GM12872 (cell line): ENCODE data around the gene PDCD1.

Experiments used
- CTCF ChIP-seq: IDR thresholded peaks from 3 replicates; pipeline ENCODE4 v1.5.1; 2011; ENCODE audit warnings: low read depth, mild to moderate bottlenecking, low read length, moderate library complexity; ENCODE audit not compliant: insufficient read depth

The PDCD1 gene

GRCh38 chr2:241842067-241842415 is 16.7 kb downstream of the PDCD1 start:
- no peak for TF ChIP-seq CTCF

- TF ChIP-seq CTCF, result no peak
These were observed 17.3 kb downstream of the PDCD1 start for GRCh38 chr2:241841181-241842066.

GRCh38 chr2:241837197-241837965 is 21.3 kb downstream of the PDCD1 start:
- no peak for TF ChIP-seq CTCF

GRCh38 chr2:241836292-241836691 is 22.4 kb downstream of the PDCD1 start:
- no peak for TF ChIP-seq CTCF

- TF ChIP-seq CTCF, result no peak
These were observed 23.1 kb downstream of the PDCD1 start for GRCh38 chr2:241835611-241836010.

GRCh38 chr2:241834527-241835210 is 24.0 kb downstream of the PDCD1 start:
- no peak for TF ChIP-seq CTCF

GRCh38 chr2:241833101-241833663 is 25.5 kb downstream of the PDCD1 start:
- no peak for TF ChIP-seq CTCF
